Activated CD8-positive, alpha-beta memory T cell treated with anti-CD3 and anti-CD28 coated beads for 36 hours (primary cell): ENCODE results near the gene ATM. TPM values are rescaled to one million over a fixed set of nuclear protein-coding genes. Genes with fewer than 3 reads are reported as not detected.
"Not testable (repeated sequence)": the region's sequence is repeated elsewhere in the genome, so short reads cannot be mapped to it uniquely, and the experiment has no call there.

Experiments used
- CTCF ChIA-PET: fragments of 350-600 bp; sonication (Branson Sonifier 250); formaldehyde crosslinking; loops from one replicate; lab custom pipeline; 2021; ENCODE audit warnings: antibody characterized with exemption; lab: Charles Lee
- POLR2A ChIA-PET: fragments of 350-600 bp; sonication (Branson Sonifier 250); formaldehyde crosslinking; loops from one replicate; lab custom pipeline; 2021; ENCODE audit warnings: antibody characterized with exemption; lab: Charles Lee
- total RNA-seq, 2 experiments: library from RNA; stranded (reverse); gene quantifications; one replicate each; pipeline ENCODE4 v1.2.3, GENCODE V29; 2021

Gene ATM
- total RNA-seq, 2 experiments from 2014 or later: 45.6 to 50.1 TPM

DNA sequence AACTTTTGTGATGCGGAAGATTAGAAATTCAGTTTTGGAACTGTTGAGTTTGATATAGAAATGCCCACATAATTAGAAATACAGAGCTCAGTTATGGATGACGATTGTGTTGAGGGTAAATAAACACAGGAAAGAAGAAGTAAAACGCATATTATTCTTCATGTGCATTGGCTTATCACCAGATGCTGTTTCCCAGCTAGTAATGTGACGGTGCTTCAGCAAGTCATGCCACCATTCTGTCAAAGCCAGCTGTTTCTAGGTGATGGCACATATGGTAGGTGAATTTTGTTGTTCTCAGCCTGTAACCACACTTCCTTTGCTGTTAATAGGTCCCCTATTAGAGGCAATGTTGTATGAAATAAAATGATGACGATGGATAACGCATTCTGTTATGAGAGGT is 175.6 kb downstream of the ATM start:
- CTCF ChIA-PET: no interaction called here
- POLR2A ChIA-PET: no interaction called here

DNA sequence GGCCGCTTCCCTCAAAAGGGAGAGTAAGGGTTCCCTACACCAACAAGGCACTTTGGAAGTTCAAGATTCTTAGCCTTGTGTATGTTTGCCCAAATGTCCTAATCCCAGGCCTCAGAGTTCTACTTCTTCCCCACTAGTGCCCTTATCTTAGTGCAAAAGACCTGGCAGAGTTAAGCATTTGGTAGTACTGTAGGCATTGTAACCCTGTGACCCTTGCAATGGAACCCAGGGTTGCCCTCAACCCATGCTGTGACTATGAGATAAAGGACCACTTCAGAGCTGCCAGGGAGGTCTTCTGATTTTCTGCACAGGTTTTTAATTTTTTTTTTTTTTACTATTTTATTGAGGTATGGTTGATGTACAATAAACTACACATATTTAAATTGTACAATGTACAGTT is 179.4 kb downstream of the ATM start:
- CTCF ChIA-PET: interaction anchor here (1.3 kb wide), 1 partner anchor 24 kb away, joined by 3 read pairs; no protein-coding TSS in a partner anchor
- POLR2A ChIA-PET: no interaction called here

DNA sequence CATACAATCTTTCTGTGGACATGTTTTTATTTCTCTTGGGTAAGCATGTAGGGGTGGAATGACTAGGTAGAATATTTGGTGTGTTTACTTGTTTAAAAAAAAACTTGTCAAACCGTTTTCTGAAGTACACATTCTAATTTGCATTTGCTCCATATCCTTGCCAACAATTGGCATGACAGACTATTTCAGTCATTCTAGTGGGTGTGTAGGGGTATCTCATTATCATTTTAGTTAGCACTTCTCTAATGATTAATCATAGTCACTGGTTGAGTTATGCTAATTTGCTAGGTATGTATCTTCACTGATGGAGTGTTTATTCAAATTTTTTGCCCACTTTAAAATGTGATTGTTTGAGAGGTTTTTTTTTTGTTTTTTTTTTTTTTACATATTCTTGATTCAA is 180.2 kb downstream of the ATM start:
- CTCF ChIA-PET: no interaction called here
- POLR2A ChIA-PET: no interaction called here

- POLR2A ChIA-PET: no interaction called here
- CTCF ChIA-PET: no interaction called here
These were observed 182.8 kb downstream of the ATM start for GRCh38 chr11:108405706-108406105.

- CTCF ChIA-PET: no interaction called here
- POLR2A ChIA-PET: no interaction called here
These were observed 192.1 kb downstream of the ATM start for GRCh38 chr11:108414958-108415357.

DNA sequence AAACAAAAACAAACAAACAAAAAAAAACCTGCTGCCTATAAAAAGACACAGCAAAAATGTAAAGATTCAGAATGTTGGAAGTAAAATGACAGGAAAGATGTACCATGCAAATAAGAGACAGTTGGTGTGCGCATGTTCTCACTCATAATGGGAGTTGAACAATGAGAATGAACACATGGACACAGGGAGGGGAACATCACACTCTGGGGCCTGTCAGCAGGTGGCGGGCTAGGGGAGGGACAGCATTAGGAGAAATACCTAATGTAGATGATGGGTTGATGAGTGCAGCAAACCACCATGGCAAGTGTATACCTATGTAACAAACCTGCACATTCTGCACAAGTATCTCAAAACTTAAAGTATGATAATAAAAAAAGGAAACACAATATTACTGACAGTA is 194.7 kb downstream of the ATM start:
- CTCF ChIA-PET, POLR2A ChIA-PET: not testable (repeated sequence)

Other genes starting within 250 kb of the ATM start
- gene CUL5, start 214.2 kb upstream of the ATM start, total RNA-seq: 10 to 100 TPM; 37.2 to 40.2 TPM
- 10 to 100 TPM; 80.5 to 84.3 TPM for gene ACAT1, start 101.5 kb upstream of the ATM start, total RNA-seq
- 10 to 100 TPM; 36.1 to 36.7 TPM for gene NPAT, start 429 bp upstream of the ATM start, total RNA-seq
- 1 to 10 TPM in 1 of 2 experiments, under 1 TPM in 1; 0.80 to 1.2 TPM for gene C11orf65, start 244.5 kb downstream of the ATM start, total RNA-seq